Measurements from ENCODE around the gene ZBTB3. TPM values are rescaled to one million over a fixed set of nuclear protein-coding genes. Genes with fewer than 3 reads are reported as not detected.
A peak's percentile ranks its signal among the peaks of the same experiment; 100 is the strongest.

Gene ZBTB3
- total RNA-seq, 1 experiment from 2014 or later = 82.3 TPM

DNA sequence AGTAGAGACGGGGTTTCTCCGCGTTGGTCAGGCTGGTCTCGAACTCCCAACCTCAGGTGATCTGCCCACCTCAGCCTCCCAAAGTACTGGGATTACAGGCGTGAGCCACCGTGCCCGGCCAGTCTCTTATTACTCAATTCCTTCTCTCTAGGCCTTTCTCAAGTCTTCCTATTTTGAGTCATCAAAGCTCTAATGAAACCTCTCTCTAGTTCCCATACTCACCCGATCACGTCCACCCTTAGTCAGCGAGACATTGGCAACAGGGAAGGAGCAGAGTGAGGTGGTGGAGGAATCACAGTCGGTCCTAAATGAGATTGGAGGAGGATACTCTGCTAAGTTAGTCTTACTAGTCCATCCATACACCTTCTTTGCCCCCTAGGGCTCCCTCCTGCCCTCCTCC lies 51.7 kb downstream of the ZBTB3 start:
- Mint-ChIP-seq H3K4me3 (no peak overlapping the region), H3K9me3 (no peaks in the 10 kb centered on the region), H3K4me1 (peaks cover 13% of the 10 kb centered on the region), H3K36me3 (peaks cover 33% of the 10 kb centered on the region), H3K27ac (peak overlapping the region; percentile 62; the same call in 1 of the 2 replicates), H3K27me3 (ENCODE audit: low read depth) (no peaks in the 10 kb centered on the region; the same call in 1 of the 2 replicates)
- POLR2A ChIA-PET = no interaction called here
- no peak for TF ChIP-seq ZNF121 (CRISPR knock-in tag; IDR thresholded peaks at IDR 0.05)
- no peak for TF ChIP-seq GTF2I (CRISPR knock-in tag; conservative IDR thresholded peaks at IDR 0.05)
- no peak for TF ChIP-seq PRRX2 (CRISPR knock-in tag; IDR thresholded peaks at IDR 0.05)
- no peak for TF ChIP-seq TCF7 (CRISPR knock-in tag; IDR thresholded peaks at IDR 0.05; ENCODE audit: low read depth)
- TF ChIP-seq CREM (CRISPR knock-in tag; IDR thresholded peaks at IDR 0.05) = no peak
- TF ChIP-seq, protein P1, sequence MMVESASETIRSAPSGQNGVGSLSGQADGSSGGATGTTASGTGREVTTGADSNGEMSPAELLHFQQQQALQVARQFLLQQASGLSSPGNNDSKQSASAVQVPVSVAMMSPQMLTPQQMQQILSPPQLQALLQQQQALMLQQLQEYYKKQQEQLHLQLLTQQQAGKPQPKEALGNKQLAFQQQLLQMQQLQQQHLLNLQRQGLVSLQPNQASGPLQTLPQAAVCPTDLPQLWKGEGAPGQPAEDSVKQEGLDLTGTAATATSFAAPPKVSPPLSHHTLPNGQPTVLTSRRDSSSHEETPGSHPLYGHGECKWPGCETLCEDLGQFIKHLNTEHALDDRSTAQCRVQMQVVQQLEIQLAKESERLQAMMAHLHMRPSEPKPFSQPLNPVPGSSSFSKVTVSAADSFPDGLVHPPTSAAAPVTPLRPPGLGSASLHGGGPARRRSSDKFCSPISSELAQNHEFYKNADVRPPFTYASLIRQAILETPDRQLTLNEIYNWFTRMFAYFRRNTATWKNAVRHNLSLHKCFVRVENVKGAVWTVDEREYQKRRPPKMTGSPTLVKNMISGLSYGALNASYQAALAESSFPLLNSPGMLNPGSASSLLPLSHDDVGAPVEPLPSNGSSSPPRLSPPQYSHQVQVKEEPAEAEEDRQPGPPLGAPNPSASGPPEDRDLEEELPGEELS (CRISPR knock-in tag; IDR thresholded peaks at IDR 0.05) = no peak
- TF ChIP-seq RELA (CRISPR knock-in tag; IDR thresholded peaks at IDR 0.05; ENCODE audit: borderline replicate concordance) = no peak
- no peak for TF ChIP-seq TP53 (CRISPR knock-in tag; IDR thresholded peaks at IDR 0.05)
- TF ChIP-seq, protein P2, sequence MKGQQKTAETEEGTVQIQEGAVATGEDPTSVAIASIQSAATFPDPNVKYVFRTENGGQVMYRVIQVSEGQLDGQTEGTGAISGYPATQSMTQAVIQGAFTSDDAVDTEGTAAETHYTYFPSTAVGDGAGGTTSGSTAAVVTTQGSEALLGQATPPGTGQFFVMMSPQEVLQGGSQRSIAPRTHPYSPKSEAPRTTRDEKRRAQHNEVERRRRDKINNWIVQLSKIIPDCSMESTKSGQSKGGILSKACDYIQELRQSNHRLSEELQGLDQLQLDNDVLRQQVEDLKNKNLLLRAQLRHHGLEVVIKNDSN (CRISPR knock-in tag; IDR thresholded peaks at IDR 0.05) = no peak
- TF ChIP-seq ZNF219 (CRISPR knock-in tag; IDR thresholded peaks at IDR 0.05; ENCODE audit: borderline replicate concordance) = no peak
- TF ChIP-seq, protein P3, sequence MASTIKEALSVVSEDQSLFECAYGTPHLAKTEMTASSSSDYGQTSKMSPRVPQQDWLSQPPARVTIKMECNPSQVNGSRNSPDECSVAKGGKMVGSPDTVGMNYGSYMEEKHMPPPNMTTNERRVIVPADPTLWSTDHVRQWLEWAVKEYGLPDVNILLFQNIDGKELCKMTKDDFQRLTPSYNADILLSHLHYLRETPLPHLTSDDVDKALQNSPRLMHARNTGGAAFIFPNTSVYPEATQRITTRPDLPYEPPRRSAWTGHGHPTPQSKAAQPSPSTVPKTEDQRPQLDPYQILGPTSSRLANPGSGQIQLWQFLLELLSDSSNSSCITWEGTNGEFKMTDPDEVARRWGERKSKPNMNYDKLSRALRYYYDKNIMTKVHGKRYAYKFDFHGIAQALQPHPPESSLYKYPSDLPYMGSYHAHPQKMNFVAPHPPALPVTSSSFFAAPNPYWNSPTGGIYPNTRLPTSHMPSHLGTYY (CRISPR knock-in tag; IDR thresholded peaks at IDR 0.05) = no peak
- TF ChIP-seq FOXP1 (CRISPR knock-in tag; IDR thresholded peaks at IDR 0.05; ENCODE audit: borderline replicate concordance) = no peak
- no peak for ATAC-seq
- CTCF ChIA-PET = no interaction called here
- no peak for DNase-seq (ENCODE audit: low spot score)

Small RNA genes lying within 50 kb of the gene (microRNA-seq; reads per million reads assigned to microRNA genes)
- gene MIR6514 (ENCODE audit: borderline number of aligned reads) = not detected
- gene MIR6748 (ENCODE audit: borderline number of aligned reads) = not detected

Other genes with a start within 250 kb of the ZBTB3 start
- gene AHNAK, start 207.4 kb downstream of the ZBTB3 start, total RNA-seq (2021) = 10.9 to 21.0 TPM (median 11.5 TPM) in 3 replicates
- 1,667 to 1,857 TPM (median 1,846 TPM) in 3 replicates for gene EEF1G, start 180.3 kb downstream of the ZBTB3 start, total RNA-seq (2021)
- 35.3 to 40.0 TPM (median 37.3 TPM) in 3 replicates for gene TUT1, start 162.6 kb downstream of the ZBTB3 start, total RNA-seq (2021)
- 101 to 115 TPM (median 103 TPM) in 3 replicates for gene MTA2, start 152.3 kb downstream of the ZBTB3 start, total RNA-seq (2021)
- 45.5 to 54.7 TPM (median 51.1 TPM) in 3 replicates for gene EML3, start 141.4 kb downstream of the ZBTB3 start, total RNA-seq (2021)
- gene ROM1, start 140.9 kb downstream of the ZBTB3 start, total RNA-seq (2021) = 0.78 to 1.6 TPM (median 0.94 TPM) in 3 replicates
- gene B3GAT3, start 132.2 kb downstream of the ZBTB3 start, total RNA-seq (2021) = 41.2 to 43.9 TPM (median 43.3 TPM) in 3 replicates
- gene GANAB, start 107.5 kb downstream of the ZBTB3 start, total RNA-seq (2021) = 323 to 350 TPM (median 327 TPM) in 3 replicates
- gene INTS5, start 100.9 kb downstream of the ZBTB3 start, total RNA-seq (2021) = 28.9 to 32.7 TPM (median 31.9 TPM) in 3 replicates
- 132 to 154 TPM (median 137 TPM) in 3 replicates for gene C11orf98, start 89.0 kb downstream of the ZBTB3 start, total RNA-seq (2021)
- gene CSKMT, start 88.8 kb downstream of the ZBTB3 start, total RNA-seq (2021) = 60.7 to 75.6 TPM (median 60.9 TPM) in 3 replicates
- 17.7 to 18.7 TPM (median 18.1 TPM) in 3 replicates for gene UQCC3, start 82.5 kb downstream of the ZBTB3 start, total RNA-seq (2021)
- 4.2 to 6.3 TPM (median 5.1 TPM) in 3 replicates for gene LBHD1, start 81.9 kb downstream of the ZBTB3 start, total RNA-seq (2021)
- 128 to 135 TPM (median 128 TPM) in 3 replicates for gene UBXN1, start 75.1 kb downstream of the ZBTB3 start, total RNA-seq (2021)
- gene LRRN4CL, start 64.6 kb downstream of the ZBTB3 start, total RNA-seq (2021) = 0.16 to 0.39 TPM (median 0.23 TPM) in 3 replicates
- 92.0 to 97.2 TPM (median 92.0 TPM) in 3 replicates for gene BSCL2, start 46.7 kb downstream of the ZBTB3 start, total RNA-seq (2021)
- gene GNG3, start 46.5 kb downstream of the ZBTB3 start, total RNA-seq (2021) = 3.5 to 6.0 TPM (median 3.9 TPM) in 3 replicates
- 42.1 to 42.9 TPM (median 42.2 TPM) in 3 replicates for gene HNRNPUL2, start 26.7 kb downstream of the ZBTB3 start, total RNA-seq (2021)
- 39.7 to 48.7 TPM (median 39.8 TPM) in 3 replicates for gene TTC9C, start 25.7 kb downstream of the ZBTB3 start, total RNA-seq (2021)
- 81.3 to 101 TPM (median 84.3 TPM) in 3 replicates for gene POLR2G, start 7.4 kb upstream of the ZBTB3 start, total RNA-seq (2021)
- 33.8 to 42.1 TPM (median 36.3 TPM) in 3 replicates for gene TAF6L, start 17.2 kb upstream of the ZBTB3 start, total RNA-seq (2021)
- gene TMEM179B, start 33.2 kb upstream of the ZBTB3 start, total RNA-seq (2021) = 21.4 to 23.6 TPM (median 22.2 TPM) in 3 replicates
- gene TMEM223, start 37.8 kb upstream of the ZBTB3 start, total RNA-seq (2021) = 25.5 to 26.4 TPM (median 25.9 TPM) in 3 replicates
- 43.2 to 44.7 TPM (median 44.3 TPM) in 3 replicates for gene NXF1, start 51.3 kb upstream of the ZBTB3 start, total RNA-seq (2021)
- 27.2 to 30.2 TPM (median 28.0 TPM) in 3 replicates for gene STX5, start 77.9 kb upstream of the ZBTB3 start, total RNA-seq (2021)
- 0.44 TPM in 1 of 3 replicates, not detected in the others for gene TEX54, start 78.7 kb upstream of the ZBTB3 start, total RNA-seq (2021)
- 82.7 to 110 TPM (median 85.2 TPM) in 3 replicates for gene WDR74, start 85.4 kb upstream of the ZBTB3 start, total RNA-seq (2021)
- 244 to 334 TPM (median 265 TPM) in 3 replicates for gene SLC3A2, start 126.7 kb upstream of the ZBTB3 start, total RNA-seq (2021)
- gene CHRM1, start 167.2 kb upstream of the ZBTB3 start, total RNA-seq (2021) = not detected in 3 replicates
- not detected in 3 replicates for gene SLC22A6, start 230.8 kb upstream of the ZBTB3 start, total RNA-seq (2021)

All from WTC11 (cell line).